ENCODE results near the gene ADAMTSL2.

GRCh38 chr9:133571391-133571890 lies 36.9 kb downstream of the ADAMTSL2 start:
- TF ChIP-seq, protein P1, sequence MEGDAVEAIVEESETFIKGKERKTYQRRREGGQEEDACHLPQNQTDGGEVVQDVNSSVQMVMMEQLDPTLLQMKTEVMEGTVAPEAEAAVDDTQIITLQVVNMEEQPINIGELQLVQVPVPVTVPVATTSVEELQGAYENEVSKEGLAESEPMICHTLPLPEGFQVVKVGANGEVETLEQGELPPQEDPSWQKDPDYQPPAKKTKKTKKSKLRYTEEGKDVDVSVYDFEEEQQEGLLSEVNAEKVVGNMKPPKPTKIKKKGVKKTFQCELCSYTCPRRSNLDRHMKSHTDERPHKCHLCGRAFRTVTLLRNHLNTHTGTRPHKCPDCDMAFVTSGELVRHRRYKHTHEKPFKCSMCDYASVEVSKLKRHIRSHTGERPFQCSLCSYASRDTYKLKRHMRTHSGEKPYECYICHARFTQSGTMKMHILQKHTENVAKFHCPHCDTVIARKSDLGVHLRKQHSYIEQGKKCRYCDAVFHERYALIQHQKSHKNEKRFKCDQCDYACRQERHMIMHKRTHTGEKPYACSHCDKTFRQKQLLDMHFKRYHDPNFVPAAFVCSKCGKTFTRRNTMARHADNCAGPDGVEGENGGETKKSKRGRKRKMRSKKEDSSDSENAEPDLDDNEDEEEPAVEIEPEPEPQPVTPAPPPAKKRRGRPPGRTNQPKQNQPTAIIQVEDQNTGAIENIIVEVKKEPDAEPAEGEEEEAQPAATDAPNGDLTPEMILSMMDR (optimal IDR thresholded peaks at IDR 0.05 in 1 of 3, IDR thresholded peaks at IDR 0.05 in 1 of 3, conservative IDR thresholded peaks at IDR 0.05 in 1 of 3; ENCODE audit: extremely low read depth in 1 of 3, insufficient read depth in 2 of 3, low read length in 3 of 3) = no peak
- no peak for TF ChIP-seq EZH2 (IDR thresholded peaks at IDR 0.05; ENCODE audit: low read length)
